ENCODE results near the gene NR2F1-AS1. TPM values are rescaled to one million over a fixed set of nuclear protein-coding genes. Genes with fewer than 3 reads are reported as not detected.

Gene NR2F1-AS1
- total RNA-seq, 1 donor from 2014 or later = 16.2 TPM

- DNase-seq = no peak
- Histone ChIP-seq H3K27me3 (peaks cover 67% of the 10 kb centered on the region), H3K9me3 (no peaks in the 10 kb centered on the region), H3K4me1 (peaks cover 26% of the 10 kb centered on the region), H3K4me3 (peak overlapping the region; percentile 56), H3K27ac (peak overlapping the region; percentile 42), H3K36me3 (no peaks in the 10 kb centered on the region)
- TF ChIP-seq CTCF (IDR thresholded peaks at IDR 0.05) = no peak
- ATAC-seq = no peak
- intact Hi-C loops (cut with DNase I) = loop anchor here (10.0 kb wide), 1 partner anchor 213 kb away; no protein-coding TSS in a partner anchor
Observed at GRCh38 chr5:93582167-93582462, 1.1 kb upstream of the NR2F1-AS1 start.

- TF ChIP-seq CTCF (IDR thresholded peaks at IDR 0.05) = no peak
- H3K27ac ChIP-seq = peak overlapping the region; percentile 86
- peak overlapping the region; percentile 65 for H3K4me3 ChIP-seq
- no peaks in the 10 kb centered on the region for H3K9me3 ChIP-seq
- ATAC-seq (peak; percentile 32), DNase-seq (no peak)
- peaks cover 49% of the 10 kb centered on the region for H3K27me3 ChIP-seq
- intact Hi-C loops (cut with DNase I) = loop anchor here (10.0 kb wide), 1 partner anchor 215 kb away; no protein-coding TSS in a partner anchor
- peaks cover 26% of the 10 kb centered on the region for H3K4me1 ChIP-seq
- no peaks in the 10 kb centered on the region for H3K36me3 ChIP-seq
Observed at GRCh38 chr5:93580063-93580926, 724 bp downstream of the NR2F1-AS1 start.

- H3K4me3 ChIP-seq = peak overlapping the region; percentile 65
- DNase-seq = no peak
- H3K27me3 ChIP-seq = peaks cover 54% of the 10 kb centered on the region
- no peak for TF ChIP-seq CTCF (IDR thresholded peaks at IDR 0.05)
- intact Hi-C loops (cut with DNase I) = loop anchor here (10.0 kb wide), 1 partner anchor 215 kb away; no protein-coding TSS in a partner anchor
- peak; percentile 16 for ATAC-seq
- no peaks in the 10 kb centered on the region for H3K9me3 ChIP-seq
- H3K4me1 ChIP-seq = peaks cover 26% of the 10 kb centered on the region
- H3K27ac ChIP-seq = peak overlapping the region; percentile 86
- H3K36me3 ChIP-seq = no peaks in the 10 kb centered on the region
Observed at GRCh38 chr5:93579692-93580062, 1.3 kb downstream of the NR2F1-AS1 start.

GRCh38 chr5:93578813-93579691 lies 2.0 kb downstream of the NR2F1-AS1 start:
- Histone ChIP-seq H3K27ac (peak overlapping the region; percentile 86), H3K4me1 (peaks cover 26% of the 10 kb centered on the region), H3K27me3 (peaks cover 60% of the 10 kb centered on the region), H3K4me3 (peak overlapping the region; percentile 65), H3K9me3 (no peaks in the 10 kb centered on the region), H3K36me3 (no peaks in the 10 kb centered on the region)
- intact Hi-C loops (cut with DNase I) = no loop called here
- TF ChIP-seq CTCF (IDR thresholded peaks at IDR 0.05) = no peak
- DNase-seq (no peak), ATAC-seq (peak; percentile 50)

GRCh38 chr5:93577854-93578812 lies 2.9 kb downstream of the NR2F1-AS1 start:
- DNase-seq (no peak), ATAC-seq (no peak)
- no peak for TF ChIP-seq CTCF (IDR thresholded peaks at IDR 0.05)
- H3K9me3 ChIP-seq = no peaks in the 10 kb centered on the region
- peaks cover 62% of the 10 kb centered on the region for H3K27me3 ChIP-seq
- peak overlapping the region; percentile 65 for H3K4me3 ChIP-seq
- intact Hi-C loops (cut with DNase I) = no loop called here
- H3K4me1 ChIP-seq = peaks cover 26% of the 10 kb centered on the region
- no peaks in the 10 kb centered on the region for H3K36me3 ChIP-seq
- H3K27ac ChIP-seq = peak overlapping the region; percentile 86
